H1 (cell line): ENCODE measurements around the gene RAB25.

Source experiments
- JUN ChIP-seq: IDR thresholded peaks from 2 replicates; pipeline ENCODE4 v1.6.1; 2011; ENCODE audit warnings: low read depth, mild to moderate bottlenecking, improper control_type of control experiment, low read length
- POLR2A ChIP-seq, 2 experiments: IDR thresholded peaks; 1 replicate in 1 of 2; 2 replicates in 1 of 2; pipeline ENCODE4 v1.6.1; 2011; ENCODE audit warnings: low read depth in 2 of 2, low read length in 2 of 2, mild to moderate bottlenecking in 2 of 2; ENCODE audit errors: control extremely low read depth in 1 of 2
- SP1 ChIP-seq: IDR thresholded peaks from 2 replicates; pipeline ENCODE4 v1.6.1; 2011; ENCODE audit warnings: low read depth, low read length
- SP2 ChIP-seq: IDR thresholded peaks from 2 replicates; pipeline ENCODE4 v1.6.1; 2012; ENCODE audit warnings: mild to moderate bottlenecking, low read length, inconsistent platforms

DNA sequence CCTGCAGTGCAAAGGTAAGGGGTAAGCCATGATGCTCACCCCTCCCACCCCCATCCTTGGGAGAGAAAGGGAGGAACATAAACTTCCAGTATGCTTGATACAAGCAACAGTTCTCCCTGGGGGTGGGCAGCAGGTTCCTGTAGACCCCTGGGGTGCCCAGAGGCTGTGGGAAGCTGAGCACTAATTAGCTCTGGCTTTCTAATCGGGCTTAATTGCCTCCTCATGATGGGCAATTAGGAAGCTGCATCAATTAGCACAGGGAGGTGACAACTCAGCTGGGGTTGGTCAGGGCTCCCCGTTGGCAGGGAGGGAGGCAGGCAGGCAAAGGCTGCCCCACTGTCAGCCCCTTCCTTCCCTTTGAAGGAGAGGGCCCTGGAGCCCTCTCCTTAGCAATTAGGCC, 37.8 kb downstream of the RAB25 start:
- no peak for TF ChIP-seq SP2
- no peak for TF ChIP-seq POLR2A (IDR thresholded peaks at IDR 0.05; ENCODE audit: control extremely low read depth in 1 of 2, low read depth in 2 of 2, low read length in 2 of 2)
- TF ChIP-seq SP1: no peak
- no peak for TF ChIP-seq JUN
